WTC11 (cell line): ENCODE results near the gene CFAP161. TPM values are rescaled to one million over a fixed set of nuclear protein-coding genes. Genes with fewer than 3 reads are reported as not detected.

Source experiments
- ATAC-seq: fragments of 200-7000 bp; cut with Tn5 transposase; 2 replicates; pipeline ENCODE4 v1.10.0; 2021; ENCODE audit warnings: mild to moderate bottlenecking, moderate library complexity
- CTCF ChIA-PET: fragments of 300-600 bp; sonication (Branson Sonifier 250); formaldehyde crosslinking; loops from one replicate; lab custom pipeline; 2021; ENCODE audit warnings: antibody characterized with exemption; lab: Charles Lee
- POLR2A ChIA-PET: fragments of 350-600 bp; sonication (Branson Sonifier 250); formaldehyde crosslinking; loops from one replicate; lab custom pipeline; 2021; ENCODE audit warnings: antibody characterized with exemption; lab: Charles Lee
- DNase-seq: peaks from one replicate; pipeline ENCODE4 v3.0.0; 2021; ENCODE audit warnings: low spot score
- H3K27ac Mint-ChIP-seq: 2 replicates; pipeline ENCODE4 v1.8.0; 2021; ENCODE audit warnings: mixed read lengths
- H3K27me3 Mint-ChIP-seq: 2 replicates; pipeline ENCODE4 v1.8.0; 2021; ENCODE audit warnings: low read depth, mild to moderate bottlenecking, moderate library complexity, mixed read lengths
- H3K36me3 Mint-ChIP-seq: 2 replicates; pipeline ENCODE4 v1.8.0; 2021; ENCODE audit warnings: mixed read lengths
- H3K4me1 Mint-ChIP-seq: 2 replicates; pipeline ENCODE4 v1.8.0; 2022; ENCODE audit warnings: mixed read lengths
- H3K4me3 Mint-ChIP-seq: 2 replicates; pipeline ENCODE4 v1.8.0; 2021; ENCODE audit warnings: mild to moderate bottlenecking, moderate library complexity, mixed read lengths
- H3K9me3 Mint-ChIP-seq: 2 replicates; pipeline ENCODE4 v1.8.0; 2021; ENCODE audit warnings: mixed read lengths
- EMX1 ChIP-seq: fragments of 250-450 bp; sonication (Bioruptor Pico); IDR thresholded peaks from 2 replicates; pipeline ENCODE4 v1.8.0; 2021; ENCODE audit warnings: mild to moderate bottlenecking
- FOXK1 ChIP-seq: sonication (generic); formaldehyde crosslinking; IDR thresholded peaks from 2 replicates; pipeline ENCODE4 v1.8.0; 2022; ENCODE audit warnings: mild to moderate bottlenecking, moderate library complexity, missing genetic modification reagents
- FOXP1 ChIP-seq: sonication (generic); formaldehyde crosslinking; IDR thresholded peaks from 2 replicates; pipeline ENCODE4 v1.8.0; 2022; ENCODE audit warnings: missing genetic modification reagents, mild to moderate bottlenecking, moderate library complexity, borderline replicate concordance
- JAZF1 ChIP-seq: fragments of 250-450 bp; sonication (Bioruptor Pico); IDR thresholded peaks from 2 replicates; pipeline ENCODE4 v1.9.0; 2021; ENCODE audit warnings: moderate library complexity, mild to moderate bottlenecking, inconsistent platforms
- NFYB ChIP-seq: sonication (generic); formaldehyde crosslinking; conservative IDR thresholded peaks from 2 replicates; pipeline ENCODE4 v1.8.0; 2022; ENCODE audit warnings: low read depth, missing genetic modification reagents
- total RNA-seq: library from RNA; stranded (reverse); gene quantifications from 3 replicates; pipeline ENCODE4 v1.2.3, GENCODE V29; 2021
- TF ChIP-seq, protein P1 (sequence below): fragments of 250-450 bp; sonication (Bioruptor Pico); IDR thresholded peaks from 2 replicates; pipeline ENCODE4 v1.9.0; 2021; ENCODE audit warnings: mild to moderate bottlenecking
- TF ChIP-seq, protein P2 (sequence below): fragments of 250-450 bp; sonication (Bioruptor Pico); IDR thresholded peaks from 2 replicates; pipeline ENCODE4 v1.9.0; 2021; ENCODE audit warnings: mild to moderate bottlenecking
- TF ChIP-seq, protein P3 (sequence below): sonication (generic); formaldehyde crosslinking; IDR thresholded peaks from 2 replicates; pipeline ENCODE4 v1.8.0; 2022; ENCODE audit warnings: mild to moderate bottlenecking, missing genetic modification reagents
- TF ChIP-seq, protein P4 (sequence below): sonication (generic); formaldehyde crosslinking; IDR thresholded peaks from 2 replicates; pipeline ENCODE4 v1.8.0; 2023; ENCODE audit warnings: missing genetic modification reagents, mild to moderate bottlenecking, borderline replicate concordance
- TF ChIP-seq, protein P5 (sequence below): sonication (generic); formaldehyde crosslinking; conservative IDR thresholded peaks from 2 replicates; pipeline ENCODE4 v1.8.1; 2022; ENCODE audit warnings: mild to moderate bottlenecking, missing genetic modification reagents
- TF ChIP-seq, protein P6 (sequence below): sonication (generic); formaldehyde crosslinking; IDR thresholded peaks from 2 replicates; pipeline ENCODE4 v1.8.0; 2022; ENCODE audit warnings: mild to moderate bottlenecking, missing genetic modification reagents
- TF ChIP-seq, protein P7 (sequence below): sonication (generic); formaldehyde crosslinking; IDR thresholded peaks from 2 replicates; pipeline ENCODE4 v1.8.1; 2023; ENCODE audit warnings: mild to moderate bottlenecking, missing genetic modification reagents, moderate library complexity

CFAP161 gene
- total RNA-seq, 1 experiment from 2014 or later = not detected

DNA sequence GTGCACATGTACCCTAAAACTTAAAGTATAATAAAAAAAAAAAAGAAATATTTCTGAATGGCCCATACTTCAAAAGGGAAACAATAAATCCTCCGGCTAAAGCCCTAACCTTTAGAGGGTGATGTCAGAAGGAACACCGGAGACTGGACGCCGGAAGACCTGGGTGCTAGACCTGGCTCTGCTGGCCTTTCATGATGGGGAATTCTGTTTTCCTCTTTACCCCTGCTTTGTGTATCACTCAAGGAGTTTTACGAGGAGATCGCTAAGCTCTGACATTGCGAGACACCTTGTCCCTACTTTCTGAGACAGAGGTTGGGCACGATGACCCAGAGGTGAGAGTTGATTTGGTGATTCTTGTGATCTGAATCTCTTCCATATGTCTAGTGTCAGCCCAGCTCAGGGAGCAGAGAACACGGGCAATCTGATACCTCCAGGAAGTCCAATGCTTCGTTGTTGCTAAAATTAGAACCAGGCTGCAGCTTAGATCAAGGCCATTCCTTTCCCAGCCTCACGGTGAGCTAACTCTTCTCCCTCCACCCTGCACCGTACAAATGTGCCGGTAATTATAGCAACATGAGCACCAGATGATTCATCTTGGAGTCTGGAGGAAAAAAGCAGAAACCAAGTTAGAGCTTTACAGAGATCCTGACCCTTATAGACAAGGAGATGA is 42.0 kb upstream of the CFAP161 start:
- H3K36me3 Mint-ChIP-seq = no peaks in the 10 kb centered on the region
- ATAC-seq (no peak), DNase-seq (no peak)
- H3K27ac Mint-ChIP-seq = no peak overlapping the region
- H3K4me3 Mint-ChIP-seq = no peak overlapping the region
- POLR2A ChIA-PET = interaction anchor here (0.8 kb wide), 1 partner anchor 50 kb away, joined by 3 read pairs; no protein-coding TSS in a partner anchor
- peaks cover 2% of the 10 kb centered on the region; the same call in 1 of the 2 replicates for H3K4me1 Mint-ChIP-seq
- H3K27me3 Mint-ChIP-seq = no peaks in the 10 kb centered on the region; the same call in 1 of the 2 replicates
- TF ChIP-seq EMX1 (no peak), FOXP1 (CRISPR knock-in tag) (no peak), NFYB (CRISPR knock-in tag) (no peak), FOXK1 (CRISPR knock-in tag) (no peak), JAZF1 (CRISPR knock-in tag) (no peak)
- TF ChIP-seq, protein P1, sequence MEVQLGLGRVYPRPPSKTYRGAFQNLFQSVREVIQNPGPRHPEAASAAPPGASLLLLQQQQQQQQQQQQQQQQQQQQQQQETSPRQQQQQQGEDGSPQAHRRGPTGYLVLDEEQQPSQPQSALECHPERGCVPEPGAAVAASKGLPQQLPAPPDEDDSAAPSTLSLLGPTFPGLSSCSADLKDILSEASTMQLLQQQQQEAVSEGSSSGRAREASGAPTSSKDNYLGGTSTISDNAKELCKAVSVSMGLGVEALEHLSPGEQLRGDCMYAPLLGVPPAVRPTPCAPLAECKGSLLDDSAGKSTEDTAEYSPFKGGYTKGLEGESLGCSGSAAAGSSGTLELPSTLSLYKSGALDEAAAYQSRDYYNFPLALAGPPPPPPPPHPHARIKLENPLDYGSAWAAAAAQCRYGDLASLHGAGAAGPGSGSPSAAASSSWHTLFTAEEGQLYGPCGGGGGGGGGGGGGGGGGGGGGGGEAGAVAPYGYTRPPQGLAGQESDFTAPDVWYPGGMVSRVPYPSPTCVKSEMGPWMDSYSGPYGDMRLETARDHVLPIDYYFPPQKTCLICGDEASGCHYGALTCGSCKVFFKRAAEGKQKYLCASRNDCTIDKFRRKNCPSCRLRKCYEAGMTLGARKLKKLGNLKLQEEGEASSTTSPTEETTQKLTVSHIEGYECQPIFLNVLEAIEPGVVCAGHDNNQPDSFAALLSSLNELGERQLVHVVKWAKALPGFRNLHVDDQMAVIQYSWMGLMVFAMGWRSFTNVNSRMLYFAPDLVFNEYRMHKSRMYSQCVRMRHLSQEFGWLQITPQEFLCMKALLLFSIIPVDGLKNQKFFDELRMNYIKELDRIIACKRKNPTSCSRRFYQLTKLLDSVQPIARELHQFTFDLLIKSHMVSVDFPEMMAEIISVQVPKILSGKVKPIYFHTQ (CRISPR knock-in tag) = no peak
- TF ChIP-seq, protein P2, sequence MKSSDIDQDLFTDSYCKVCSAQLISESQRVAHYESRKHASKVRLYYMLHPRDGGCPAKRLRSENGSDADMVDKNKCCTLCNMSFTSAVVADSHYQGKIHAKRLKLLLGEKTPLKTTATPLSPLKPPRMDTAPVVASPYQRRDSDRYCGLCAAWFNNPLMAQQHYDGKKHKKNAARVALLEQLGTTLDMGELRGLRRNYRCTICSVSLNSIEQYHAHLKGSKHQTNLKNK (CRISPR knock-in tag) = no peak
- TF ChIP-seq, protein P3, sequence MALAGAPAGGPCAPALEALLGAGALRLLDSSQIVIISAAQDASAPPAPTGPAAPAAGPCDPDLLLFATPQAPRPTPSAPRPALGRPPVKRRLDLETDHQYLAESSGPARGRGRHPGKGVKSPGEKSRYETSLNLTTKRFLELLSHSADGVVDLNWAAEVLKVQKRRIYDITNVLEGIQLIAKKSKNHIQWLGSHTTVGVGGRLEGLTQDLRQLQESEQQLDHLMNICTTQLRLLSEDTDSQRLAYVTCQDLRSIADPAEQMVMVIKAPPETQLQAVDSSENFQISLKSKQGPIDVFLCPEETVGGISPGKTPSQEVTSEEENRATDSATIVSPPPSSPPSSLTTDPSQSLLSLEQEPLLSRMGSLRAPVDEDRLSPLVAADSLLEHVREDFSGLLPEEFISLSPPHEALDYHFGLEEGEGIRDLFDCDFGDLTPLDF (CRISPR knock-in tag) = no peak
- TF ChIP-seq, protein P4, sequence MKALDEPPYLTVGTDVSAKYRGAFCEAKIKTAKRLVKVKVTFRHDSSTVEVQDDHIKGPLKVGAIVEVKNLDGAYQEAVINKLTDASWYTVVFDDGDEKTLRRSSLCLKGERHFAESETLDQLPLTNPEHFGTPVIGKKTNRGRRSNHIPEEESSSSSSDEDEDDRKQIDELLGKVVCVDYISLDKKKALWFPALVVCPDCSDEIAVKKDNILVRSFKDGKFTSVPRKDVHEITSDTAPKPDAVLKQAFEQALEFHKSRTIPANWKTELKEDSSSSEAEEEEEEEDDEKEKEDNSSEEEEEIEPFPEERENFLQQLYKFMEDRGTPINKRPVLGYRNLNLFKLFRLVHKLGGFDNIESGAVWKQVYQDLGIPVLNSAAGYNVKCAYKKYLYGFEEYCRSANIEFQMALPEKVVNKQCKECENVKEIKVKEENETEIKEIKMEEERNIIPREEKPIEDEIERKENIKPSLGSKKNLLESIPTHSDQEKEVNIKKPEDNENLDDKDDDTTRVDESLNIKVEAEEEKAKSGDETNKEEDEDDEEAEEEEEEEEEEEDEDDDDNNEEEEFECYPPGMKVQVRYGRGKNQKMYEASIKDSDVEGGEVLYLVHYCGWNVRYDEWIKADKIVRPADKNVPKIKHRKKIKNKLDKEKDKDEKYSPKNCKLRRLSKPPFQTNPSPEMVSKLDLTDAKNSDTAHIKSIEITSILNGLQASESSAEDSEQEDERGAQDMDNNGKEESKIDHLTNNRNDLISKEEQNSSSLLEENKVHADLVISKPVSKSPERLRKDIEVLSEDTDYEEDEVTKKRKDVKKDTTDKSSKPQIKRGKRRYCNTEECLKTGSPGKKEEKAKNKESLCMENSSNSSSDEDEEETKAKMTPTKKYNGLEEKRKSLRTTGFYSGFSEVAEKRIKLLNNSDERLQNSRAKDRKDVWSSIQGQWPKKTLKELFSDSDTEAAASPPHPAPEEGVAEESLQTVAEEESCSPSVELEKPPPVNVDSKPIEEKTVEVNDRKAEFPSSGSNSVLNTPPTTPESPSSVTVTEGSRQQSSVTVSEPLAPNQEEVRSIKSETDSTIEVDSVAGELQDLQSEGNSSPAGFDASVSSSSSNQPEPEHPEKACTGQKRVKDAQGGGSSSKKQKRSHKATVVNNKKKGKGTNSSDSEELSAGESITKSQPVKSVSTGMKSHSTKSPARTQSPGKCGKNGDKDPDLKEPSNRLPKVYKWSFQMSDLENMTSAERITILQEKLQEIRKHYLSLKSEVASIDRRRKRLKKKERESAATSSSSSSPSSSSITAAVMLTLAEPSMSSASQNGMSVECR (CRISPR knock-in tag) = no peak
- TF ChIP-seq, protein P5, sequence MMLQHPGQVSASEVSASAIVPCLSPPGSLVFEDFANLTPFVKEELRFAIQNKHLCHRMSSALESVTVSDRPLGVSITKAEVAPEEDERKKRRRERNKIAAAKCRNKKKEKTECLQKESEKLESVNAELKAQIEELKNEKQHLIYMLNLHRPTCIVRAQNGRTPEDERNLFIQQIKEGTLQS (CRISPR knock-in tag) = no peak
- TF ChIP-seq, protein P6, sequence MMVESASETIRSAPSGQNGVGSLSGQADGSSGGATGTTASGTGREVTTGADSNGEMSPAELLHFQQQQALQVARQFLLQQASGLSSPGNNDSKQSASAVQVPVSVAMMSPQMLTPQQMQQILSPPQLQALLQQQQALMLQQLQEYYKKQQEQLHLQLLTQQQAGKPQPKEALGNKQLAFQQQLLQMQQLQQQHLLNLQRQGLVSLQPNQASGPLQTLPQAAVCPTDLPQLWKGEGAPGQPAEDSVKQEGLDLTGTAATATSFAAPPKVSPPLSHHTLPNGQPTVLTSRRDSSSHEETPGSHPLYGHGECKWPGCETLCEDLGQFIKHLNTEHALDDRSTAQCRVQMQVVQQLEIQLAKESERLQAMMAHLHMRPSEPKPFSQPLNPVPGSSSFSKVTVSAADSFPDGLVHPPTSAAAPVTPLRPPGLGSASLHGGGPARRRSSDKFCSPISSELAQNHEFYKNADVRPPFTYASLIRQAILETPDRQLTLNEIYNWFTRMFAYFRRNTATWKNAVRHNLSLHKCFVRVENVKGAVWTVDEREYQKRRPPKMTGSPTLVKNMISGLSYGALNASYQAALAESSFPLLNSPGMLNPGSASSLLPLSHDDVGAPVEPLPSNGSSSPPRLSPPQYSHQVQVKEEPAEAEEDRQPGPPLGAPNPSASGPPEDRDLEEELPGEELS (CRISPR knock-in tag) = no peak
- TF ChIP-seq, protein P7, sequence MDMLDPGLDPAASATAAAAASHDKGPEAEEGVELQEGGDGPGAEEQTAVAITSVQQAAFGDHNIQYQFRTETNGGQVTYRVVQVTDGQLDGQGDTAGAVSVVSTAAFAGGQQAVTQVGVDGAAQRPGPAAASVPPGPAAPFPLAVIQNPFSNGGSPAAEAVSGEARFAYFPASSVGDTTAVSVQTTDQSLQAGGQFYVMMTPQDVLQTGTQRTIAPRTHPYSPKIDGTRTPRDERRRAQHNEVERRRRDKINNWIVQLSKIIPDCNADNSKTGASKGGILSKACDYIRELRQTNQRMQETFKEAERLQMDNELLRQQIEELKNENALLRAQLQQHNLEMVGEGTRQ (CRISPR knock-in tag) = no peak
- 0 out of 2 replicates have a peak, but pooled peaks cover 3% of the 10 kb centered on the region for H3K9me3 Mint-ChIP-seq
- CTCF ChIA-PET = interaction anchor here (1.0 to 1.6 kb wide), 2 partner anchors 14 to 174 kb away, joined by 7 to 9 read pairs; no protein-coding TSS in a partner anchor
